Measurements from ENCODE around the gene CCDC83.
"Not testable (repeated sequence)": the region's sequence is repeated elsewhere in the genome, so short reads cannot be mapped to it uniquely, and the experiment has no call there.

The CCDC83 gene

DNA sequence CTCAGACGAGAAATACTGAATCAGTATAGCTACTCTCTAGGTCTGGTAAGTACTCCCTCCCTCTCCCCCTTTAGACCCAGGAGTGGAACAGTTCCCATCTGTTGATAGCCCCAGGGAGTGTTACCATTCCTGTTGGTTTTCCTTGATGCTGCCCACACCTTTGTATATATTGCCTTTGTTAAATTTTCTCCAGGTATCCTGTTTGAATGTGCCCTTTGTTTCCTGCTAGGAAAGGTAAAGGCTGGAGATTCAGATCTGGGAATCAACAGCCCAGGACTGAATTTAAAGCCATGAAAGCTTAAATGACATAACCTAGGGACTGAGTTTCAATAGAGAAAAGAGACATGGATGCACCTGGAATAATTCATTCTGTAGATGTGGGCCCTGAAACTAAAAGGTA lies 68.3 kb downstream of the CCDC83 start:
- POLR2A ChIA-PET: no interaction called here
- H3K4me3 ChIP-seq (ENCODE audit: low read depth, low read length): no peak overlapping the region
- H3K4me1 ChIP-seq (ENCODE audit: control insufficient read depth, insufficient read depth, low read length): no peaks in the 10 kb centered on the region
- H3K27ac ChIP-seq (ENCODE audit: extremely low read depth, low read depth, low read length): no peak overlapping the region
- no peaks in the 10 kb centered on the region for H3K9me3 ChIP-seq (ENCODE audit: control insufficient read depth, insufficient read depth, low read depth, low read length)
- CTCF ChIA-PET: interaction anchor here (0.6 kb wide), 1 partner anchor 58 kb away, joined by 4 read pairs; no protein-coding TSS in a partner anchor
- H3K36me3 ChIP-seq (ENCODE audit: control insufficient read depth in 2 of 2, insufficient read depth in 1 of 2, low read length in 2 of 2): no peaks in the 10 kb centered on the region
- TF ChIP-seq ZNF776 (tag by site-specific recombination; IDR thresholded peaks at IDR 0.05; ENCODE audit: borderline replicate concordance): no peak
- TF ChIP-seq, protein P1, sequence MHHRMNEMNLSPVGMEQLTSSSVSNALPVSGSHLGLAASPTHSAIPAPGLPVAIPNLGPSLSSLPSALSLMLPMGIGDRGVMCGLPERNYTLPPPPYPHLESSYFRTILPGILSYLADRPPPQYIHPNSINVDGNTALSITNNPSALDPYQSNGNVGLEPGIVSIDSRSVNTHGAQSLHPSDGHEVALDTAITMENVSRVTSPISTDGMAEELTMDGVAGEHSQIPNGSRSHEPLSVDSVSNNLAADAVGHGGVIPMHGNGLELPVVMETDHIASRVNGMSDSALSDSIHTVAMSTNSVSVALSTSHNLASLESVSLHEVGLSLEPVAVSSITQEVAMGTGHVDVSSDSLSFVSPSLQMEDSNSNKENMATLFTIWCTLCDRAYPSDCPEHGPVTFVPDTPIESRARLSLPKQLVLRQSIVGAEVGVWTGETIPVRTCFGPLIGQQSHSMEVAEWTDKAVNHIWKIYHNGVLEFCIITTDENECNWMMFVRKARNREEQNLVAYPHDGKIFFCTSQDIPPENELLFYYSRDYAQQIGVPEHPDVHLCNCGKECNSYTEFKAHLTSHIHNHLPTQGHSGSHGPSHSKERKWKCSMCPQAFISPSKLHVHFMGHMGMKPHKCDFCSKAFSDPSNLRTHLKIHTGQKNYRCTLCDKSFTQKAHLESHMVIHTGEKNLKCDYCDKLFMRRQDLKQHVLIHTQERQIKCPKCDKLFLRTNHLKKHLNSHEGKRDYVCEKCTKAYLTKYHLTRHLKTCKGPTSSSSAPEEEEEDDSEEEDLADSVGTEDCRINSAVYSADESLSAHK (tag by site-specific recombination; IDR thresholded peaks at IDR 0.05): no peak
- no peak for TF ChIP-seq ZNF174 (tag by site-specific recombination; IDR thresholded peaks at IDR 0.05)
- no peak for TF ChIP-seq ZFHX2 (tag by site-specific recombination; conservative IDR thresholded peaks at IDR 0.05)
- TF ChIP-seq ZNF184 (tag by site-specific recombination; IDR thresholded peaks at IDR 0.05): no peak
- no peak for TF ChIP-seq ZBTB7A (tag by site-specific recombination; IDR thresholded peaks at IDR 0.05; ENCODE audit: low read depth)
- no peak for TF ChIP-seq ZNF555 (tag by site-specific recombination; conservative IDR thresholded peaks at IDR 0.05)
- no peak for TF ChIP-seq ZSCAN5A (tag by site-specific recombination; IDR thresholded peaks at IDR 0.05)
- TF ChIP-seq ZNF561 (tag by site-specific recombination; IDR thresholded peaks at IDR 0.05; ENCODE audit: borderline replicate concordance): no peak
- no peak for TF ChIP-seq ZBTB8A (tag by site-specific recombination; IDR thresholded peaks at IDR 0.05)
- TF ChIP-seq ZNF585B (tag by site-specific recombination; IDR thresholded peaks at IDR 0.05): no peak
- no peak for TF ChIP-seq ZNF114 (tag by site-specific recombination; IDR thresholded peaks at IDR 0.05)
- no peak for TF ChIP-seq ZNF529 (tag by site-specific recombination; IDR thresholded peaks at IDR 0.05; ENCODE audit: insufficient replicate concordance)
- TF ChIP-seq ZNF777 (tag by site-specific recombination; IDR thresholded peaks at IDR 0.05; ENCODE audit: borderline replicate concordance): no peak
- no peak for TF ChIP-seq ZNF239 (tag by site-specific recombination; IDR thresholded peaks at IDR 0.05)
- TF ChIP-seq, protein P2, sequence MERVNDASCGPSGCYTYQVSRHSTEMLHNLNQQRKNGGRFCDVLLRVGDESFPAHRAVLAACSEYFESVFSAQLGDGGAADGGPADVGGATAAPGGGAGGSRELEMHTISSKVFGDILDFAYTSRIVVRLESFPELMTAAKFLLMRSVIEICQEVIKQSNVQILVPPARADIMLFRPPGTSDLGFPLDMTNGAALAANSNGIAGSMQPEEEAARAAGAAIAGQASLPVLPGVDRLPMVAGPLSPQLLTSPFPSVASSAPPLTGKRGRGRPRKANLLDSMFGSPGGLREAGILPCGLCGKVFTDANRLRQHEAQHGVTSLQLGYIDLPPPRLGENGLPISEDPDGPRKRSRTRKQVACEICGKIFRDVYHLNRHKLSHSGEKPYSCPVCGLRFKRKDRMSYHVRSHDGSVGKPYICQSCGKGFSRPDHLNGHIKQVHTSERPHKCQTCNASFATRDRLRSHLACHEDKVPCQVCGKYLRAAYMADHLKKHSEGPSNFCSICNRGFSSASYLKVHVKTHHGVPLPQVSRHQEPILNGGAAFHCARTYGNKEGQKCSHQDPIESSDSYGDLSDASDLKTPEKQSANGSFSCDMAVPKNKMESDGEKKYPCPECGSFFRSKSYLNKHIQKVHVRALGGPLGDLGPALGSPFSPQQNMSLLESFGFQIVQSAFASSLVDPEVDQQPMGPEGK (tag by site-specific recombination; IDR thresholded peaks at IDR 0.05): no peak
- no peak for TF ChIP-seq ZFP37 (tag by site-specific recombination; IDR thresholded peaks at IDR 0.05)
- TF ChIP-seq ZNF132 (tag by site-specific recombination; IDR thresholded peaks at IDR 0.05; ENCODE audit: borderline replicate concordance): no peak

- H3K27ac ChIP-seq (ENCODE audit: extremely low read depth, low read depth, low read length); H3K4me3 ChIP-seq (ENCODE audit: low read depth, low read length); H3K9me3 ChIP-seq (ENCODE audit: control insufficient read depth, insufficient read depth, low read depth, low read length); H3K4me1 ChIP-seq (ENCODE audit: control insufficient read depth, insufficient read depth, low read length); H3K36me3 ChIP-seq (ENCODE audit: control insufficient read depth in 2 of 2, insufficient read depth in 1 of 2, low read length in 2 of 2); POLR2A ChIA-PET: not testable (repeated sequence)
- CTCF ChIA-PET: interaction anchor here (0.6 kb wide), 1 partner anchor 107 kb away, joined by 3 read pairs; no protein-coding TSS in a partner anchor
Measured at GRCh38 chr11:85926653-85927214, 71.6 kb downstream of the CCDC83 start.

Measured in HEK293 (cell line).